SK-N-SH treated with all-trans-retinoic acid at 6 μM for 48 hours (cell line): Measurements from ENCODE around the gene SLC41A3.
A peak's percentile ranks its signal among the peaks of the same experiment; 100 is the strongest.

Experiments used
- ATAC-seq: fragments of 200-7000 bp; cut with Tn5 transposase; 3 replicates; pipeline ENCODE4 v1.9.1; 2020; ENCODE audit warnings: mild to moderate bottlenecking, moderate library complexity
- ARNTL ChIP-seq: fragments of 450-650 bp; formaldehyde crosslinking; IDR thresholded peaks from 2 replicates; pipeline ENCODE4 v1.5.0; 2020; ENCODE audit warnings: low read depth, mild to moderate bottlenecking, moderate library complexity, borderline replicate concordance
- BACH2 ChIP-seq: fragments of 250-450 bp; sonication (Bioruptor Pico); IDR thresholded peaks from 2 replicates; pipeline ENCODE4 v1.9.0; 2021; ENCODE audit warnings: mild to moderate bottlenecking, borderline replicate concordance
- CREB5 ChIP-seq: fragments of 250-450 bp; sonication (Bioruptor Pico); IDR thresholded peaks from 2 replicates; pipeline ENCODE4 v1.5.1; 2020; ENCODE audit warnings: low read depth, mild to moderate bottlenecking, moderate library complexity
- CSDC2 ChIP-seq: fragments of 250-450 bp; sonication (Bioruptor Pico); IDR thresholded peaks from 2 replicates; pipeline ENCODE4 v1.5.0; 2020; ENCODE audit warnings: mild to moderate bottlenecking, moderate library complexity
- CSRNP3 ChIP-seq: fragments of 250-450 bp; sonication (Bioruptor Pico); IDR thresholded peaks from 2 replicates; pipeline ENCODE4 v1.5.1; 2021; ENCODE audit warnings: mild to moderate bottlenecking, moderate library complexity
- ESRRG ChIP-seq: fragments of 250-450 bp; sonication (Bioruptor Pico); IDR thresholded peaks from 2 replicates; pipeline ENCODE4 v1.6.1; 2021; ENCODE audit warnings: mild to moderate bottlenecking
- GLIS3 ChIP-seq: fragments of 250-450 bp; sonication (Bioruptor Pico); IDR thresholded peaks from 2 replicates; pipeline ENCODE4 v1.5.0; 2020; ENCODE audit warnings: mild to moderate bottlenecking, moderate library complexity
- ISL1 ChIP-seq: fragments of 250-450 bp; sonication (Bioruptor Pico); IDR thresholded peaks from 2 replicates; pipeline ENCODE4 v2.1.2; 2022; ENCODE audit warnings: mild to moderate bottlenecking, moderate library complexity
- OSR1 ChIP-seq: fragments of 250-450 bp; sonication (Bioruptor Pico); IDR thresholded peaks from 2 replicates; pipeline ENCODE4 v1.8.0; 2022; ENCODE audit warnings: moderate library complexity, mild to moderate bottlenecking, inconsistent platforms
- PATZ1 ChIP-seq: fragments of 250-450 bp; sonication (Bioruptor Pico); IDR thresholded peaks from 2 replicates; pipeline ENCODE4 v1.8.0; 2020; ENCODE audit warnings: mild to moderate bottlenecking, moderate library complexity, borderline replicate concordance
- POU6F1 ChIP-seq: fragments of 250-450 bp; sonication (Bioruptor Pico); IDR thresholded peaks from 2 replicates; pipeline ENCODE4 v1.8.0; 2021; ENCODE audit warnings: low read depth, mild to moderate bottlenecking, moderate library complexity, borderline replicate concordance
- SNAI2 ChIP-seq: fragments of 250-450 bp; sonication (Bioruptor Pico); IDR thresholded peaks from 2 replicates; pipeline ENCODE4 v1.5.0; 2020; ENCODE audit warnings: mild to moderate bottlenecking, moderate library complexity
- TCF4 ChIP-seq: fragments of 250-450 bp; sonication (Bioruptor Pico); IDR thresholded peaks from 2 replicates; pipeline ENCODE4 v1.8.0; 2021; ENCODE audit warnings: mild to moderate bottlenecking, moderate library complexity, borderline replicate concordance
- TOX ChIP-seq: fragments of 250-450 bp; sonication (Bioruptor Pico); IDR thresholded peaks from 2 replicates; pipeline ENCODE4 v1.8.0; 2021; ENCODE audit warnings: mild to moderate bottlenecking, moderate library complexity, borderline replicate concordance
- TSHZ2 ChIP-seq: fragments of 250-450 bp; sonication (Bioruptor Pico); IDR thresholded peaks from 2 replicates; pipeline ENCODE4 v1.5.0; 2020; ENCODE audit warnings: mild to moderate bottlenecking, moderate library complexity
- ZFP3 ChIP-seq: fragments of 250-450 bp; sonication (Bioruptor Pico); IDR thresholded peaks from 2 replicates; pipeline ENCODE4 v1.5.0; 2020; ENCODE audit warnings: mild to moderate bottlenecking, moderate library complexity
- ZFP30 ChIP-seq: fragments of 450-650 bp; formaldehyde crosslinking; IDR thresholded peaks from 2 replicates; pipeline ENCODE4 v1.5.0; 2022; ENCODE audit warnings: mild to moderate bottlenecking, moderate library complexity
- ZNF70 ChIP-seq: fragments of 450-650 bp; formaldehyde crosslinking; IDR thresholded peaks from 2 replicates; pipeline ENCODE4 v1.5.0; 2020; ENCODE audit warnings: mild to moderate bottlenecking, moderate library complexity
- ZNF8 ChIP-seq: fragments of 450-650 bp; formaldehyde crosslinking; IDR thresholded peaks from 2 replicates; pipeline ENCODE4 v1.5.0; 2020; ENCODE audit warnings: mild to moderate bottlenecking, moderate library complexity

The SLC41A3 gene

GRCh38 chr3:126083913-126084767, at the start of gene SLC41A3:
SLC41A3 (minus strand) TSS chr3:126084124; CDS start chr3:126068219, 15,905 bp downstream.
- TF ChIP-seq SNAI2 (CRISPR knock-in tag), result no peak
- no peak for TF ChIP-seq ZFP3 (CRISPR knock-in tag)
- no peak for TF ChIP-seq ISL1
- no peak for TF ChIP-seq POU6F1 (CRISPR knock-in tag)
- TF ChIP-seq CSRNP3, result no peak
- TF ChIP-seq TSHZ2 (CRISPR knock-in tag), result 0 out of 2 replicates have a peak, but pooled peaks have one; percentile 19
- no peak for TF ChIP-seq TCF4
- ATAC-seq, result peak; percentile 97

- TF ChIP-seq POU6F1 (CRISPR knock-in tag) (no peak), BACH2 (CRISPR knock-in tag) (no peak), ARNTL (no peak), PATZ1 (CRISPR knock-in tag) (no peak), TCF4 (no peak), ZFP30 (CRISPR knock-in tag) (no peak), TOX (CRISPR knock-in tag) (no peak), GLIS3 (no peak), CSDC2 (CRISPR knock-in tag) (no peak), ESRRG (CRISPR knock-in tag) (no peak), ZNF70 (CRISPR knock-in tag) (no peak), ZNF8 (CRISPR knock-in tag) (no peak), CSRNP3 (no peak), TSHZ2 (CRISPR knock-in tag) (no peak), OSR1 (no peak), CREB5 (CRISPR knock-in tag) (no peak), ZFP3 (CRISPR knock-in tag) (no peak)
- ATAC-seq, result no peak
Measured at GRCh38 chr3:126133606-126134005, 49.7 kb upstream of the SLC41A3 start.
